ENCODE results near the gene LCK.

LCK gene

GRCh38 chr1:32330558-32331151 is 79.6 kb downstream of the LCK start:
- DNase-seq: no peak

- DNase-seq: no peak
Observed at GRCh38 chr1:32331549-32331948, 80.5 kb downstream of the LCK start.

- DNase-seq: no peak
Observed at GRCh38 chr1:32332290-32333079, 81.4 kb downstream of the LCK start.

GRCh38 chr1:32333251-32333963 is 82.3 kb downstream of the LCK start:
- no peak for DNase-seq

- no peak for DNase-seq
Observed at GRCh38 chr1:32334274-32334861, 83.3 kb downstream of the LCK start.

- peak; percentile 52 for DNase-seq
Observed at GRCh38 chr1:32334864-32335534, 83.9 kb downstream of the LCK start.

GRCh38 chr1:32335535-32335789 is 84.4 kb downstream of the LCK start:
- DNase-seq: no peak

All from stimulated activated CD4-positive, alpha-beta T cell treated with anti-CD3 and anti-CD28 coated beads, Interleukin-4, amount 100 ng/mL, for 24 hours (primary cell).